SU-DHL-6 (cell line): ENCODE data around the gene MPRIP.

Source experiments
- H2AFZ ChIP-seq: fragments of 200-600 bp; sonication (generic); 2 replicates; pipeline ENCODE4 v1.6.1; 2014; ENCODE audit warnings: low read depth, mild to moderate bottlenecking, moderate library complexity, mixed read lengths, antibody characterized with exemption, low read length; ENCODE audit not compliant: severe bottlenecking
- H3F3A ChIP-seq: fragments of 200-600 bp; shearing (Covaris generic); 2 replicates; pipeline ENCODE4 v1.6.0; 2016; ENCODE audit warnings: antibody characterized with exemption, mild to moderate bottlenecking; ENCODE audit not compliant: insufficient read depth
- H3K27ac ChIP-seq: fragments of 200-600 bp; sonication (generic); 2 replicates; pipeline ENCODE4 v1.5.1; 2016; ENCODE audit warnings: low read depth, mild to moderate bottlenecking, low read length, moderate library complexity, mixed read lengths
- H3K27me3 ChIP-seq: fragments of 200-600 bp; sonication (generic), shearing (Covaris generic); 2 replicates; pipeline ENCODE4 v1.6.0; 2014; ENCODE audit warnings: mild to moderate bottlenecking, low read length
- H3K36me3 ChIP-seq: fragments of 200-600 bp; sonication (generic); 2 replicates; pipeline ENCODE4 v1.6.1; 2014; ENCODE audit warnings: mild to moderate bottlenecking, low read length, mixed read lengths
- H3K4me2 ChIP-seq: fragments of 300-600, 200-600 bp; shearing (Covaris generic), sonication (generic); 2 replicates; pipeline ENCODE4 v1.6.0; 2014; ENCODE audit warnings: low read length, low read depth, mild to moderate bottlenecking; ENCODE audit not compliant: poor library complexity, severe bottlenecking
- H3K4me3 ChIP-seq: fragments of 200-600 bp; sonication (generic); 2 replicates; pipeline ENCODE4 v1.5.1; 2014; ENCODE audit warnings: antibody characterized with exemption, low read length, mild to moderate bottlenecking, mixed read lengths; ENCODE audit not compliant: insufficient read depth, poor library complexity, severe bottlenecking
- H3K79me2 ChIP-seq: fragments of 200-600 bp; sonication (generic); 2 replicates; pipeline ENCODE4 v1.6.1; 2014; ENCODE audit warnings: mild to moderate bottlenecking, low read length, moderate library complexity; ENCODE audit not compliant: insufficient read depth
- H3K9ac ChIP-seq: fragments of 200-600 bp; sonication (generic); 2 replicates; pipeline ENCODE4 v1.7.0; 2014; ENCODE audit warnings: mild to moderate bottlenecking, low read length
- H3K9me2 ChIP-seq: fragments of 200-600 bp; sonication (generic); replicated peaks from 2 replicates; pipeline ENCODE4 v1.6.1; 2014; ENCODE audit warnings: low read length; ENCODE audit not compliant: insufficient read depth
- H3K9me3 ChIP-seq: fragments of 200-600 bp; sonication (generic); 2 replicates; pipeline ENCODE4 v1.6.1; 2014; ENCODE audit warnings: low read length, mixed read lengths; ENCODE audit not compliant: insufficient read depth
- H4K20me1 ChIP-seq: fragments of 200-600 bp; sonication (generic); 2 replicates; pipeline ENCODE4 v1.6.1; 2014; ENCODE audit warnings: low read depth, mild to moderate bottlenecking, antibody characterized with exemption, low read length, moderate library complexity, mixed read lengths
- EZH2phosphoT487 ChIP-seq: fragments of 200-600 bp; sonication (generic), shearing (Covaris generic); conservative IDR thresholded peaks from 2 replicates; pipeline ENCODE4 v1.6.1; 2018; ENCODE audit warnings: mild to moderate bottlenecking, antibody characterized with exemption, low read length, moderate library complexity, mixed read lengths
- TF ChIP-seq, protein P1 (sequence below): fragments of 200-600 bp; sonication (generic); IDR thresholded peaks from one replicate; pipeline ENCODE4 v1.5.1; 2017; ENCODE audit warnings: antibody characterized with exemption, mild to moderate bottlenecking, low read length, moderate library complexity; ENCODE audit not compliant: insufficient read depth, poor library complexity, severe bottlenecking

Gene MPRIP

DNA sequence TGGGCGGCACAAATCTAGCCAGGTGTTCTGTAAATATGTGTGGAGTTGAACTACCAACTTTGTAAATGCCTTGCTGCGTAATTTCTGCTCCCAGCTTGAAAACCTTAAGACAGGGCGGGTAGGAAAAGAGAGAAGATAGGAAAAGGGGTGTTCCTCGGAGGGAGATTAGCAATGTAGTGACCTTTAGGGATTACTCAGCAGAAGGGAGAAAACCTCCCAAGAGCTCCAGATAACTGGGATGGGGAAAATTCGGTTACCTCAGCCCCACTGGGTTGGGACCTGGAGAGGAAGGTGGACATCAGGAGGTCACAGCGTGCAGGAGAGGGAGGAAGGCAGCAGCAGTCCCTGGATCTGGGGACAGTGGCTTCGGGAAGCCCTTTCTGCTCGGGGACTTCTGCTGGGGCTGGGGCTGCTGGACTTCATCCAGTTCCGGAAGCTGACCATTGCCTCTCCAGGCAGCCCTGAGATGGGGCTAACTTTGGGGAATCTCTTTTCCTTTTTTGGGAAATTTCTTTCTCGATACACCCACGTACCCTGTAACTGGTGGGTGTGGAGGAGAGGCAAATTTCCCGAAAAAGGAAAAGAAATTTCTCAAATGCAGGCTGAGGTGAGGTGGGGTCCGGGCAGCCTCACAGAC is 39.2 kb downstream of the MPRIP start:
- H3K9me3 ChIP-seq: no peaks in the 10 kb centered on the region
- H4K20me1 ChIP-seq: no peaks in the 10 kb centered on the region
- H3K4me3 ChIP-seq: no peak overlapping the region
- H3K36me3 ChIP-seq: no peaks in the 10 kb centered on the region
- no peaks in the 10 kb centered on the region for H3K27me3 ChIP-seq
- H3K9me2 ChIP-seq: no peaks in the 10 kb centered on the region
- H3K79me2 ChIP-seq: no peaks in the 10 kb centered on the region
- H3K9ac ChIP-seq: no peak overlapping the region
- no peaks in the 10 kb centered on the region for H3F3A ChIP-seq
- TF ChIP-seq EZH2phosphoT487: no peak
- H3K27ac ChIP-seq: no peak overlapping the region
- H2AFZ ChIP-seq: no peak overlapping the region
- H3K4me2 ChIP-seq: no peak overlapping the region

DNA sequence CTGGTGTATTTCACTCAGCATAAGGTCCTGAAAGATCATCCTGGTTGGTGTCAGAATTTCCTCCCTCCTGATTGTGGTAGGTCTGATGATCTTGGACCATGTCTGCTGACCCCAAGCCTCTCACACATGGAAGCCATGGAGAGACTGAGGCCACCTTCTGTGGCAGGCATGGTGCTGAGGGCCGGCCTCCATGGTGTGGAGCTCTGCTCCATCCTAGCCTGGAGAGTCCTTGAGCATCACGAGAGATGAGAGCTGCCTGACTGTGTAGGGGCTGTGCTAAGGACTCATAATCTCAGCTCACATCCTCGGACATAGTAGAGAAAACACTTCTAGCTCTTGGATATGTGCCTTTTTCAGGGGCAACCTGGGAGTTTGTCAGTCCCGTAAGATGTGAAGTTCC is 40.6 kb downstream of the MPRIP start:
- Histone ChIP-seq H3K36me3 (no peaks in the 10 kb centered on the region), H3F3A (no peaks in the 10 kb centered on the region), H3K9ac (no peak overlapping the region), H3K4me2 (no peak overlapping the region), H3K9me2 (no peaks in the 10 kb centered on the region), H3K4me3 (no peak overlapping the region), H4K20me1 (no peaks in the 10 kb centered on the region), H2AFZ (no peak overlapping the region), H3K79me2 (no peaks in the 10 kb centered on the region), H3K9me3 (no peaks in the 10 kb centered on the region), H3K27ac (no peak overlapping the region), H3K27me3 (no peaks in the 10 kb centered on the region)
- no peak for TF ChIP-seq EZH2phosphoT487
- TF ChIP-seq, protein P1, sequence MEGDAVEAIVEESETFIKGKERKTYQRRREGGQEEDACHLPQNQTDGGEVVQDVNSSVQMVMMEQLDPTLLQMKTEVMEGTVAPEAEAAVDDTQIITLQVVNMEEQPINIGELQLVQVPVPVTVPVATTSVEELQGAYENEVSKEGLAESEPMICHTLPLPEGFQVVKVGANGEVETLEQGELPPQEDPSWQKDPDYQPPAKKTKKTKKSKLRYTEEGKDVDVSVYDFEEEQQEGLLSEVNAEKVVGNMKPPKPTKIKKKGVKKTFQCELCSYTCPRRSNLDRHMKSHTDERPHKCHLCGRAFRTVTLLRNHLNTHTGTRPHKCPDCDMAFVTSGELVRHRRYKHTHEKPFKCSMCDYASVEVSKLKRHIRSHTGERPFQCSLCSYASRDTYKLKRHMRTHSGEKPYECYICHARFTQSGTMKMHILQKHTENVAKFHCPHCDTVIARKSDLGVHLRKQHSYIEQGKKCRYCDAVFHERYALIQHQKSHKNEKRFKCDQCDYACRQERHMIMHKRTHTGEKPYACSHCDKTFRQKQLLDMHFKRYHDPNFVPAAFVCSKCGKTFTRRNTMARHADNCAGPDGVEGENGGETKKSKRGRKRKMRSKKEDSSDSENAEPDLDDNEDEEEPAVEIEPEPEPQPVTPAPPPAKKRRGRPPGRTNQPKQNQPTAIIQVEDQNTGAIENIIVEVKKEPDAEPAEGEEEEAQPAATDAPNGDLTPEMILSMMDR: no peak

DNA sequence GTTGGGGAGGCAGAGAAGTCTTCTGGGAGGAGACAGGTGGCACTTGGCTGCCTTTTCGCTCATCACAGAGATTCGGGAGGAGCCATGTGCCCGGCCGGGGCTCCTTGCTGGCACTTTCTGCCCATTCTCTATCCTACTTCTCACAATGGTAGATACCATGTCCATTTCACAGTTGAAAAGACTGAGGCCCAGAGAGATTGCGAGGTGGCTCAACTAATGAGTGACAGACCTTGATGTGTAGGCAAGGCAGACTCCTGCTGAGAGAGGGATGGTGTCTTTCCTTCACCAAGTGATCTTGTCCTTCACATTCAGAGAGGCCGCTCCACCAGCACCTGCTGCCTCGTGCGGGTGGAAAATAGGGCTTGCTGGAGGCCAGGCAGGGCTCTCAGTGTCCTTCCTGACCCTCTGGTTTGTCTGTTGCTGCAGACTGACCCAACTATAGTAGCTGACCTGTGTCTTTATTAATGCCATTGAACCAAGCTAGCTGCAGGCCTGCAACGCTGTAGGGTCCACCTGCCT is 42.1 kb downstream of the MPRIP start:
- no peak overlapping the region for H3K4me3 ChIP-seq
- H3K79me2 ChIP-seq: no peaks in the 10 kb centered on the region
- H2AFZ ChIP-seq: no peak overlapping the region
- H3F3A ChIP-seq: no peaks in the 10 kb centered on the region
- H3K9me2 ChIP-seq: no peaks in the 10 kb centered on the region
- H3K9me3 ChIP-seq: no peaks in the 10 kb centered on the region
- no peak overlapping the region for H3K27ac ChIP-seq
- no peak overlapping the region for H3K9ac ChIP-seq
- no peak overlapping the region for H3K4me2 ChIP-seq
- TF ChIP-seq, protein P1: no peak
- no peak for TF ChIP-seq EZH2phosphoT487
- H3K27me3 ChIP-seq: no peaks in the 10 kb centered on the region
- no peaks in the 10 kb centered on the region for H3K36me3 ChIP-seq
- no peaks in the 10 kb centered on the region for H4K20me1 ChIP-seq

DNA sequence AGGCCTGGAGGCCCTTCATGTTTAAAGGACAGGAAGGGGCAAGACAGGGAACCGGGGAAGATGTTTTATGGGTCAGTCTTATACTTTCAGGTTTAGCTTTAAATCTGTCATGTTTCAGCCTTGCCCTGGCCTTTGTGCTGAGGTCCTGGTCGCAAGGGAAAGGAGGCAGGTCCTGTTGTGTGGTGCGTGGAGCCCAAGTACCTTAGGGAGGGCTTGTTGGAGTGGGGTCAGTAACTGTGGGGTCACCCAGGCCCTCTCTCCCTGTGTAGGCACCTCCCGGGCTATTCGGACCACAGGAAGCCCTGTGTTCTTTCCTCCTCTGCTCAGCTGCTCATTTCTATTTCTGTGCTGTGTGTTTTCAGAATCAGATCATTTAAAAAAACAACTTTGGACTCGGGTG is 42.7 kb downstream of the MPRIP start:
- H3K9me3 ChIP-seq: no peaks in the 10 kb centered on the region
- H3K36me3 ChIP-seq: no peaks in the 10 kb centered on the region
- TF ChIP-seq, protein P1: no peak
- no peak for TF ChIP-seq EZH2phosphoT487
- no peak overlapping the region for H3K4me2 ChIP-seq
- no peak overlapping the region for H3K4me3 ChIP-seq
- no peak overlapping the region for H3K9ac ChIP-seq
- no peaks in the 10 kb centered on the region for H3K9me2 ChIP-seq
- H3K27me3 ChIP-seq: no peaks in the 10 kb centered on the region
- H4K20me1 ChIP-seq: no peaks in the 10 kb centered on the region
- H2AFZ ChIP-seq: no peak overlapping the region
- no peaks in the 10 kb centered on the region for H3K79me2 ChIP-seq
- H3K27ac ChIP-seq: no peak overlapping the region
- no peaks in the 10 kb centered on the region for H3F3A ChIP-seq
